NCI-H510A (cell line): ENCODE measurements around the gene PIK3CD.
"Not testable (repeated sequence)": the region's sequence is repeated elsewhere in the genome, so short reads cannot be mapped to it uniquely, and the experiment has no call there.

Experiments
- DNase-seq: peaks from one replicate; lab custom pipeline; 2025; lab: John Stamatoyannopoulos, UW

PIK3CD gene

DNA sequence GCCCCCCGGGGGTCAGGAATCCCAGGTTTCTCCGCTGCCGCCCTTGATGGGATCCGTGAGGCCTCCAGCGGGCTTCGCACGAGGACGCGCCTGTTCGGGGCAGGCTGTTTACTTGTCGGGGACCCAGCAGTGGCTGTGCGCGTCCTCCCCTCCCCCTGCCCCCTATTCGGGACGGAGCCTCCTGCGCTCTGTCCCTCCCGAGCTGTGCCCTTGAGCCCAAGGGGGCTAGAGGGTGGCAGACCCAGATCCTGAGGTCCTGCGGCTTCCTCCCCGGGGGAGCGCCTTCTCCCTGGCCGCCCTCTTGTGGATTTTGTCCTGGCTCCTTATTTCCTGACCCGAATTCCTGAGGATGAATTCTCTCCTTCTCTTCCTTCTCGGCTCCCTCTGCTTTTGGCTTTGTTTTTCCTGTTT, 38.4 kb downstream of the PIK3CD start:
- peak; percentile 36 for DNase-seq

DNA sequence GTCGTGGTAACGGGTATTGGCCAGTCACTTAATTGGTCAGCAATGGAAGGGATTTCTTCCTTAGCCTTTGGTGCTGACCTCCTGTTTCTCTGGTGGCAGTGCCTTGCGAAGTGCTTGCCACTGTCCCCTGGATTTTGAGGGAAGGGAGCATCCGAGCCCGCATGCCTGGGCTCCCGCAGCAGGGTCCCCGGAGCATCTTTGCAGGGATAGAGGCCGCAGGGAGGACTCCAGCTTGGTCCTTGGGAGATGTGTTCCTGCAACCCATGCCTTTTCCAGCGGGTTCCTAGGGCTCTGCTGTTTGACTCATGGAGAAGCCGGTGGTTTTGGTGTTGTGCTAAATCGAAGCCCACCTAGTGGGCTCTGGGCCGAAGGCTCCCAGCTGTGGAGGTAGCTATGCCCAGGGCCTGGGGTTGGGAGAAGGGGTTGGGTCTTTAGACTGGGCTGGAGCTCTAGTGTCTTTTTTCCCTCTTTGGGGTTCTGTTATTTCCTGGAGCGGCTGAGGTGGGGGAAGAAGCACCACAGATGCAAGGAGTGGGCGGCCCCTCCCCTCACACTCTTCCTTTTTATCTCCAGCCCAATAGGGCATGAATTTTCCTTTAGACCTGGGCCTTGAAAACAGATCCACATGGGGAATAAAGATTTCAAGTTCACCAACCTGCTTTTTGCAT, 39.0 kb downstream of the PIK3CD start:
- no peak for DNase-seq

DNA sequence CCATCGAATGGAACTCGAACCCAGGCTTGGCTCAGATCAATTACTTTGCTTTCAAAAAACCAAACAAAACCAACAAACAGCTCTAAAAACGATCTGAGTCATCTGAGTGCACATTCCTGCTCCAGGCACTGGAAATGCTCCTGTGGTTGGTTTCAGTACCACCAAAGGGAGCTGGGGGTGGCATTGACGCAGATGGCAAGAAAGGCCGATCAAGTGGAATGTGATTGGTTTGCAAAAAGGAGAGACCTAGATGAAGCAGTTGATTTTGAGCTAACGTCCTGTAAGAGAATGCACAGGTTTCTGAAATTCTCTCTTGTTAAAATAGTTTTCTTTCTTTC, 39.5 kb downstream of the PIK3CD start:
- no peak for DNase-seq

DNA sequence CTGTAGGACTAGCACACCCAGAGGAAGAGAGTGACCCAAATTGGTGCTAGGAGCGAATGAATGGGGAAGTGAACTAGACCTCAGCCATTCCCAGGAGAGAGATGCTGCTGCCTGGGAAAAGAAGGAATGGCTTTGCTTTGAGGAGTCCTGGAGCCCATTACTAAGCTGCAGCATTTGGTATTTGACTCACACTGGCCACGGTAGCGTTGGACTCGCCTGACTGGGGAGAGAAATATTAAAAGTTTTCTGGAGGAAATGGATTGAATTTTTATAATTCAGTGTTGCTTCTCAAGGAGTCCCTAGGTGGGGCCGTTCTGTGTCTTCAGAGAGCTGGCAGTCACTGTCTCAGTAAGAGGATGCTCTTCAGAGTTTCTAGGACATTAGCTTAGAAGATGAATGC, 40.2 kb downstream of the PIK3CD start:
- no peak for DNase-seq

DNA sequence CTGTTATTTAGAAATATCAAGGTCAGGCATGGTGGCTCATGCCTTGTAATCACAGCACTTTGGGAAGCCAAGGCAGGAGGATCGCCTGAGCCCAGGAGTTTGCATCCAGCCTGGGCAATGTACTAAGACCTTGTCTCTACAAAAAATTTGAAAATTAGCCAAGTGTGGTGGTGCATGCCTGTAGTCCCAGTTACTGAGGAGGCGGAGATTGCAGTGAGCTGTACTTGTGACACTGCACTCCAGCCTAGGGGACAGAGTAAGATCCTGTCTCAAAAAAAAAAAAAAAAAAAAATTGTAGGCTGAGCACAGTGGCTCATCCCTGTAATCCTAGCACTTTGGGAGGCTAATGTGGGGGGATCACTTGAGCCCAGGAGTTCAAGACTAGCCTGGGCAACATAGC, 45.3 kb downstream of the PIK3CD start:
- DNase-seq: no peak

DNA sequence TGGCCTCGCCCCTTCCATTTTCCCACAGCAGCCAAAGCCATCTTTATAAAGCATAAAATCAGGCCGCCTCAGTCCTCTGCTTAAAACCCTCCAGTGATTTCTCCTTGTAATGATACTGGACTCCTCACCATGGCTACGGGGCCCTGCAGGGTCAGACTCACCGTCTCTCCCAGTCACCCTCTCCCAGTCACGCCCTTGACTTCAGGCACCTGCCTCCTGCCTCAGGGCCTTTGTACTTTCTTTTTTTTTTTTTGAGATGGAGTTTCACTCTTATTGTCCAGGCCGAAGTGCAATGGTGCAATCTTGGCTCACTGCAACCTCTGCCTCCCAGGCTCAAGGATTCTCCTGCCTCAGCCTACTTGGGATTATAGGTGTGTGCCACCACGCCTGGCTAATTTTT, 47.8 kb downstream of the PIK3CD start:
- DNase-seq: no peak

DNA sequence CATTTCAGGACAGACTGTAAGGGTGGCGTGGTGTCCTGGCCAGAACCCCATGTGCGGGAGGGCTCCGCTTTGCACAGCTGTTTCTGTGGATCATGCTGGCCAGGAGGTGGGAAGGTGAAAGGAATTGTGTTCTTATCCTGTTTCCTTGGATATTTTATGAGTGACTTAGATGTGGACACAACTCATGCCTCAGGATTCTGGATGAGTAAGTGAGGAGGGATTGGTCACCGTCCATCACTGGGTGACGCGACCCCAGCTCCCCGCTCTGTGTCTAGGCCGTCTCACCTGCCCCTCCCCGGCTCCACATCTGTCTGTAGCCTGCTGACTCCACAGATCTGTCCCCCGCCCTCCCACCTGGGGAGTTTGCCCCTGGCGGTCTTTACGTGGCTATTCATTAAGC, 48.8 kb downstream of the PIK3CD start:
- DNase-seq: no peak

DNA sequence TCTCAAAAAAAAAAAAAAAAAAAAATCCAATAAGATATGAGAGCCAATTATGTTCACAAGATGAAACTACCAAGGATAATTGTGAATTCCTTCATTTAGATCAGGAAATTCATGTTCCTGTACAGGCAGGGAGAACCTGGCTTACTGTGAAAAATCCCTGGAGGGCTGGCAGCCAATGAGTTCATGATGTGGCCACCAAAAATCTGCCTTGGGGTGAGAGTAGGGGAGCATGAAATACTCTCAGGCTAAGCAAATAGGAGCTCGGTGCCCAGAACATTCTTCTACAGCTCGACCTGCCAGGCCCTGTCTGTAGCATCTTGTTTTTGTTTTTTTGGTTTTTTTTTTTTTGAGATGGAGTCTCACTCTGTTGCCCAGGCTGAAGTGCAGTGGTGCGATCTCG, 50.1 kb downstream of the PIK3CD start:
- no peak for DNase-seq

DNA sequence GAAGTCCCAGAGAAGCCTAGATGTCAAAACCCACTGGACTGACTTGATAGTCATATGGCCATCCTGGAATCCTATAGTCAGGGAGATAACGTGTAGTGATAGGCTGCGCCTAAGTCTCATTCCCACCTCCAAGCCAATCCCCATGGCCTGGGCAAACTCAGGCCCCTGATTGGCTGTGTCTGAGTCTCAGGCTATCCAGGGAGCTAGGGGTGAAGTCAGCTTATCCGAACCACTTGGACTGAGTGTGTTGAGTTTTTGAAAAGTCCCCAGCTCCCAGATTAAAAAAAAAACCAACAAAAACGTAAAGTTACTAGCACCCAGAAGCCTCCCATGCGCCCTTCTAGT, 51.6 kb downstream of the PIK3CD start:
- no peak for DNase-seq

DNA sequence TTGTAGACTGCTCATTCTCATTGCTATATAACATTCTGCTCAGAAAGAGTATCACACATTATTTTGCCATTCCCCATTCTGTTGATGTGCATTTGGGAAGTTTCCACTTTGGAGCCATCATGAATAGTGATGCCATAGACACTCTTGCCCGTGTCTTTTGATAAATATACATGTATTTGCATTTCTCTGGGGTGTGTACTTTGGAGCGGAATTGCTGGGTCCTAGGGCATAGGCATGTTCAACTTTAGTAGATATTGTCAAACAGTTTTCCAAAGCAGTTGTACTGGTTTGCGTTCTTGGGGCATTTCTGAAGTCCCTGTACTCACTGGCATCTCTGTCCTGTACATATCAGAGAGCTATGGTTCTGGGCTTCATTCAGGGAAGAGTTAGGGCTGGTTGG, 52.1 kb downstream of the PIK3CD start:
- no peak for DNase-seq

DNA sequence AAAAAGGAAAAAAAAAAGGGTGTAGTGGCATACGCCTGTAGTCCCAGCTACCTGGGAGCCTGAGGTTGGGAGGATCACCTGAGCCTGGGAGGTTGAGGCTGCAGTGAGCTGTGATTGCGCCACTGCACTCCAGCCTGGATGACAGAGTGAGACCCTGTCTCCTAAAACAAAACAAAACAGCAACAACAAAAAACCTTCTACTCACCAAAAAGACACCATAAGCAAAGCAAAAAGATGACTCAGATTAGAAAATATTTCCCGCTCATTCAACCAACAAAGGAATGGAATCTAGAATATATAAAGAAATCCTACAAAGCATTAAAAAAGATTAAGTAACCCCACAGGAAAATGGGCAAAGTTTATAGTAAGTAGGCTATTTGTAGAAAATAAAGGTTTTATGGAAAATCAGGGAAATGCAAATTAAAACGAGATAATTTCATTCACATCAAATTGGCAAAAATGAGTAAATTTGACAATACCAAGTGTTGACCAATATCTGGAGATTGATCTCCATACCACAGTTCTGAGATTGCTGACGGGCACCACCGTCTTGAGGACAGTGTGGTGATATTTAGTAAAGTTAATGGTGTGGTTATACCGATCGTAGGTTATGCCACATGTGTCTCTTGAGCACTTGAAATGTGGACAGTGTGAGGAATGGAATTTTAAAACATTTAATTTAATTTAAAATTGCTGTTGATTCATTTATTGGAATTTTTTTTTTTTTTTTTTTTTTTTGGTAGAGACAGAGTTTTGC, 54.0 kb downstream of the PIK3CD start:
- DNase-seq: no peak

DNA sequence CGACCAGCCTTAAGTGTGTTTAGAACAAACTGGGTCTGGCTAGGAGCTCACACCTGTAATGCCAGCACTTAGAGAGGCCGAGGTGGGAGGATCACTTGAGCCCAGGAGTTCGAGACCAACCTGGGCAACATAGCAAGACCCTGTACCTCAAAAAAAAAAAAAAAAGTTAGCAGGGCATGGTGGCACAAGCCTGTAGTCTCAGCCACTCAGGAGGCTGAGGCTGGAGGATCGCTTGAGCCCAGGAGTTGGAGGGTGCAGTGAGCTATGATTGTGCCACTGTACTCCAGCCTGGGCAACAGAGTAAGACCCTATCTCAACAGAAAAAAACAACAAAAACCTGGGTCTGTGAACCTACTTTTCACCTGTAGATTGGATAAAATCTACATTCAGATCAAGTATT, 54.6 kb downstream of the PIK3CD start:
- no peak for DNase-seq

DNA sequence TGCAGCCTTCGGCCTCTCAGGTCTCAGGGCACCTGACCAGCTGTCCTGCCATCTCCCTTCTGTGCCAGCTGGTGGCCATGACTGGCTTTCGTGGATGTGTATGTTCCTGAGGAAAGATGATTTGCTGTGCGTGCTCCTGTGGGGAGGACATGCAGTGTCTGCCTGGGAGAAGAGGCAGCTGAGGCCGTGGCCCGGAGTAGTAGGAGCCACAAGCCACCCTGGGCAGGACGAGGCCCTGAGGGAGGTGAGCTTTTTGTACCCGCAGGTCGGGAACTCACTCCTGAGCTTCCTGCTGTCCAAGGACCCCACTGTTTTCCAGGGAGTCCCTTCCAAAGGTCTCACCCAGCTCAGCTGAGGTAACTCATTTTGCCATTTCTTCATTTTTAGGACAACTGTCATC, 58.5 kb downstream of the PIK3CD start:
- DNase-seq: no peak

DNA sequence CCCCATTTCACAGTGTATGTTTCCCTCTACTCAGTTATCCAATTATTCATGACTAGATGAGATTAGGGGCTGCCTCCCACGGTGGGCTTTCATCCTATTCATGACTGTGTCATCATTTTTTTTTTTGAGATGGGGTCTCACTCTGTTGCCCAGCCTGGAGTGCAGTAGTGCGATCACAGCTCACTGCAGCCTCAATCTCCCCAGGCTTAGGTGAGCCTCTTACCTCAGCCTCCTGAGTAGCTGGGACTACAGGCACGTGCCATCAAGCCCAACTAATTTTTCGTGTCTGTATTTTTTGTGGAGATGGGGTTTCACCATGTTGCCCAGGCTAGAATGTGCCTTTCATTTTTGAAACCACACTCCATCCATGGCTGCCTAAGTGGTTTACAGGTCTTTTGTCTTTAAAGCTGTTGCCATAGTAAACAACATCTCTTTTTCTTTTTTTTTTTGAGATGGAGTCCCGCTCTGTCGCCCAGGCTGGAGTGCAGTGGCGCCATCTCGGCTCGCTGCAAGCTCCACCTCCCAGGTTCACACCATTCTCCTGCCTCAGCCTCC, 60.0 kb downstream of the PIK3CD start:
- DNase-seq: no peak

DNA sequence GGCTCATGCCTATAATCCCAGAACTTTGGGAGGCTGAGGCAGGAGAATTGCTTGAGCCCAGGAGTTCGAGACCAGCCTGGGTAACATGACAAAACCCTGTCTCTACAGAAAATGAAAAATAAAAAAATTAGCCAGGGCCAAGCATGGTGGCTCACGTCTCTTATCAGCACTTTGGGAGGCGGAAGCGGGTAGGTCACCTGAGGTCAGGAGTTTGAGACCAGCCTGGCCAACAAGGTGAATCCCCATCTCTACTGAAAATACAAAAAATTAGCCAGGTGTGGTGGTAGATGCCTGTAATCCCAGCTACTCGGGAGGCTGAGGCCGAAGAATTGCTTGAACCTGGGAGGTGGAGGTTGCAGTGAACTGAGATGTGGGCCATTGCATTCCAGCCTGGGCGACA, 61.2 kb downstream of the PIK3CD start:
- not testable (repeated sequence) for DNase-seq

DNA sequence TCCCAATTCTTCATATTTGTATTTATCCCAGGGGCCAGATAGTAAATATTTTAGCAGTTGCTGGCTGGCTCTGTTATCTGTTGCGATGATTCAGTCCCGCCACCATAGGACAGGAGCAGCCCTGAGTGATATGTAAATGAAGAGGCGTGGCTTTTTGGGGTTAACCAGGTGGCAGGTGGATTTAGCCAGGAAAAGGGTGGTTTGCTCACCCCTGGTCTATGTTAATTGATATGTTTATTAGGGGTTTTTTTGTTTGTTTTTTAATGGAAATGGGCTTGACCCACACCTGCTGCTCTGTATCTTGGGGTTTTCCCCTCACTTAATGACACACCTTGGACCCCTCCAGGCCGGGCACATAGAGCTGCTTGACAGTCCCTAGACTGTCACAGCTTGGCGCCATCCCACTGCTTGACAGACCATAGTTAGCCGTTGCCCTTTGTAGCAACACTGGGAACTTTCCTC, 62.8 kb downstream of the PIK3CD start:
- peak; percentile 25 for DNase-seq

DNA sequence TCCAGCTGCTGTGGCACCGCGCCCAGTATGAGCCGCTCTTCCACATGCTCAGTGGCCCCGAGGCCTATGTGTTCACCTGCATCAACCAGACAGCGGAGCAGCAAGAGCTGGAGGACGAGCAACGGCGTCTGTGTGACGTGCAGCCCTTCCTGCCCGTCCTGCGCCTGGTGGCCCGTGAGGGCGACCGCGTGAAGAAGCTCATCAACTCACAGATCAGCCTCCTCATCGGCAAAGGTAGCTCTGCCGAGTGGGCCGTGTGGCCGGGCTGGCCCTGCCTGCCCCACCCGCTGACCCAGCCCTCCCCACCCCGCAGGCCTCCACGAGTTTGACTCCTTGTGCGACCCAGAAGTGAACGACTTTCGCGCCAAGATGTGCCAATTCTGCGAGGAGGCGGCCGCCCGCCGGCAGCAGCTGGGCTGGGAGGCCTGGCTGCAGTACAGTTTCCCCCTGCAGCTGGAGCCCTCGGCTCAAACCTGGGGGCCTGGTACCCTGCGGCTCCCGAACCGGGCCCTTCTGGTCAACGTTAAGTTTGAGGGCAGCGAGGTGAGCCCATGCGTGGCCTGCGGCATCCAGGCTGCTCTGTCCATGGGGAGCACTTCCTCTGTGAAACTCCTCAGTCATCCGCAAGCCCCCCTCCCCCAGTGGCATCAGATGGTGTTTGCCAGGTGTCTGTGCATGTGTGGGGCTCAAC, 64.2 kb downstream of the PIK3CD start:
- DNase-seq: no peak

DNA sequence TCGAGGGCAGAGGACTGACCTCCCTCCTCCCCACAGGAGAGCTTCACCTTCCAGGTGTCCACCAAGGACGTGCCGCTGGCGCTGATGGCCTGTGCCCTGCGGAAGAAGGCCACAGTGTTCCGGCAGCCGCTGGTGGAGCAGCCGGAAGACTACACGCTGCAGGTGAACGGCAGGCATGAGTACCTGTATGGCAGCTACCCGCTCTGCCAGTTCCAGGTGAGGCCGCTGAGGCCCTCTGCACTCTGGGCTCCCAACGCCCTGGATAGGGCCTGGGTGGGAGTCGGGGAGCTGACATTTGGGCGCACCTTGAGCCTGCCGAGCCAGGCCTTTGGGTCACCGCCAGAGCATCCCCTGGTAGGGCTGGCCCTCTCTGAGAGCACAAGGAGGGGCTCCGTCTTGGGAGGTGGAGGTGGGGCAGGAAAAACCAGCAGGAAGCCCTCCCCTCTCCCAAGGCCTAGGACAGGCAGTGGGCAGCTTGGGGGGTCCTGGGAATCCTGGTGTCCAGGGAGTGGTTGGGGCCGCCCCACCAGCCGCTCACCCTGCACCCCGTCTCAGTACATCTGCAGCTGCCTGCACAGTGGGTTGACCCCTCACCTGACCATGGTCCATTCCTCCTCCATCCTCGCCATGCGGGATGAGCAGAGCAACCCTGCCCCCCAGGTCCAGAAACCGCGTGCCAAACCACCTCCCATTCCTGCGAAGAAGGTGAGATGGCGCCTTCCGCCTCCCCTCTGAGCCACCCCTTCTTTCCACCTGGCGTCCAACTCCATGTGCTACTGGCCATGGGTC, 65.1 kb downstream of the PIK3CD start:
- DNase-seq: no peak

DNA sequence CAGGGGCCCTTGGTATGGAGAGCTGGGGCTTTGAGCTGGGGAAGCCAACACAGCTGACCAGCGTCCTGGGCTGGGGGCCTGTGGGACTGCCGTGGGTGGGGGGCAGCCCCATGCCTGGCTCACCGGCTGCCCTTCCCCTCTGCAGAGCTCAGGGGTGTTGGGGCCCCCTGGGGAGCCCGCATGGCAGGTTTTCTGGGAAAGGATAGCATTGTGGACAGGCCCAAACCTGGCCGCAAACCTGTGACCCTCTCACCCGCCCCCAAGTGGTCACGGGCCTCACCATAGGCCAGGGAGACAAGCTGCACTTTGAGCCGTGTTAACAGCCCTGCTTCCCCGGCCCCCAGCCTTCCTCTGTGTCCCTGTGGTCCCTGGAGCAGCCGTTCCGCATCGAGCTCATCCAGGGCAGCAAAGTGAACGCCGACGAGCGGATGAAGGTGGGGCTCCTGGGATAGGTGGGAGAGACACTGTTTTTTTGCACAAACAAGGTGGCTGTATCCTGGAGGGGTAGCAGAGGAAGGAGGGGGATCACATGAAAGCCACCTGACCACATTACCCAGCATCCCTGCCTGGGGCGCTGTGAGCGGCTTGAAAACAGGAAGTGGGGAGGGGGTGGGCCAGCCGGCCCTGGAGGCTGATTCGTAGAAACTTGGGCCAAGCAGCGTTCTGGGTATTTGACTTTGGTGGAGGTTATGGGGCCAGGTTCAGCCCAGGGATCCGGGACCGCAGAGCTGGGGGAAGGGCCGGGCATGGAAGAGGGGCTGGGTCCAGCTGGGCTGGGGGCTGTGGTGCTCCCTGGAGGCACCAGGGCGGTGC, 65.9 kb downstream of the PIK3CD start:
- peak; percentile 59 for DNase-seq

DNA sequence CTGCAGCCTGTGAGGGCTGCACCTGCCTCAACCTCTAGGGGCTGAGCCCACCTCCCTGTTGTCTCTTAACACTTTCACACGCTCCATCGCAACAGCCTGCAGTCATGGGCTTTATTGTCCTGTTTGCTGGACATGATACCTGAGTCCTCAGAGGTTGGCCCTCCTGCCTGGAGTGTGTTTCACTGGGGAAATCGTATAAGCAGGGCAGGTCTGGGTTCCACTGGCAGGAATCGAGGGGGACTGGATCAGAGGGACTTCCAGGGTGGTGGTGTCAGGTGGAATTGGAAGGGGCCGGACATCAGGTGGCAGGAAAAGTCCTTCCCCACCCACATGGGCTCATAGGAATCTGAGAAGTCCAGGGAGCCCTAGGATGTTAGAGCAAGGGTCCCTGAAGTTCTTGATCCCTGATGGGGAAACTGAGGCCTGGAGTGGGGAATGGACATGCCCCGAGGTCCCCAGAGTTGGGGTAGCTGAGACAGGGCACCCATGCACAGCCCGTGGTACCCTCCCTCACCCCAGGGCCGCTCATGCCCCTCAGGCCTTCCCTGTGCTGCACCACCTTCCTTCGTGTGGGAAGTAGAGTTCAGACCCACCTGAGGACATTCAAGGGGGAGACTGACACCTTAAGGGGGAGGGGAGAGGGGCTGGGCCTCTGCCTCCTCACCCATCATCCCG, 66.6 kb downstream of the PIK3CD start:
- no peak for DNase-seq
